GM10266 (cell line): ENCODE results near the gene DMRTC2.

ENCODE experiments used
- DNase-seq: peaks from one replicate; pipeline ENCODE4 v3.0.0; 2012; ENCODE audit errors: extremely low spot score
- CTCF ChIP-seq: IDR thresholded peaks from 2 replicates; pipeline ENCODE4 v1.5.1; 2012; ENCODE audit warnings: mild to moderate bottlenecking, low read depth; ENCODE audit not compliant: control insufficient read depth, insufficient read depth; ENCODE audit errors: missing control alignments

The DMRTC2 gene

DNA sequence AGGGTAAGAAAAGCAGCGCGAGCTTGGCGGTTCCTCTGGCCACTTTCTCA lies at the start of gene DMRTC2:
TSS of gene DMRTC2 (plus strand) at position 42 of the 50 bp plus-strand sequence. CDS start 2,387 bp downstream, outside the sequence.
- DNase-seq = no peak
- TF ChIP-seq CTCF = no peak

GRCh38 chr19:41796362-41796761 lies 48.5 kb upstream of the DMRTC2 start, which contains the start of gene CEACAM3:
CEACAM3 (plus strand) TSS chr19:41796587; CDS start chr19:41796678, 91 bp downstream.
- no peak for TF ChIP-seq CTCF
- DNase-seq = no peak

DNA sequence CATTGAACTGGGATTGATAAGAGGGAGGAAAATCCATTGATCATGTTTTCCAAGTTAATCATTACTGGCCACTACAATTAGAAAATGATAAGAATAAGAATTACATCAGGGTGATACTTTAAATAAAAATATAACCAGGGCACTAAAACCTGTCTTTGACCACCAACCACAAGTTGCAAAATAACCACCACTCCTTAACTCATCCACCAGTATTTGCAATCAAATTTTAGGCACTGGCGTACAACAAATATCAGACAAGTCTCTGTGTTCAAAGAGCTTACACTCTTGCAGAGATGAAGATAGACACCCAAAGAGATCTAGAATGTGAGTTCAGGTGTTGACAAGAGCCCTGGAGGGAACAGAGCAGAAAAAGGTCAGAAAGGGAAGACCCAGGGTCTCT lies 47.9 kb upstream of the DMRTC2 start:
- TF ChIP-seq CTCF = no peak
- no peak for DNase-seq

- no peak for TF ChIP-seq CTCF
- no peak for DNase-seq
Observed at GRCh38 chr19:41799444-41800000, 45.3 kb upstream of the DMRTC2 start.

DNA sequence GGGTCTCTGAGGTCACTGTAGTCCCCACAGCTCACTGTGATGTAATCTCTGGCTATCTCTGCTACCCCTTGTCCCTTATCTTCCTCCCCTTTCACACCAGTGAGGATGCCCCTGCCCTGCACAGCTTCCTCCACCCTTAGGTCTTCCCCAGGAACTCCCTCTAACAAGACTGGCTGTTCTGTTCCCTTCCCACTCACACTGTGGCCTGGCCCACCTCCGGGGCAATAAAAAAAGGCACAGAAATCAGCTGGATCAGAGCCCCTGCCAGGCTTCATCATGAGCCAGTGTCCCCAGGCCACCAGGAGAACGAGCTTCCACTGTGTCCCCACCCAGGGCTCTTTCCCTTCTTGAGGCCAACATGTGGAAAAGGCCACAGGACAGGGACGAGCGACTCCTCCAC lies 43.8 kb upstream of the DMRTC2 start:
- TF ChIP-seq CTCF = no peak
- DNase-seq = no peak

GRCh38 chr19:41801792-41802211 lies 43.0 kb upstream of the DMRTC2 start:
- no peak for TF ChIP-seq CTCF
- DNase-seq = no peak

DNA sequence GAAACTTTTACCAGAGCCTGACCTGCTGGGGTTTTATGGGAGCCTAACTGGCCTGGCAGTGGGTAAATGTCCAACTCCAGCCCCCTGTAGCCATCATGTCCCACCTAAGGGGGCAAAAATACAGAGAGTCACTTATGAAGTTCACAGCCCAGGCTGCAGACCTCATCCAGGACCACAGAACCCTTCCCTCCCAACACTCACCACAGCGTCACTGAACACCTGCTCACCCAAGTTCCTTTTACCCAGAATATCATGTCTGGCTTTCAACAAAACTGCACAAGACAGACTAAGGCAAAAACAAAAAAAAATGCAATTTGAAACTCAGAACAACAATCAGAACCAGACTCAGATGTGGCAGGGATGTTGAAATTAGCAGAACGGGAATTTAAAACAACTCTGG lies 42.1 kb upstream of the DMRTC2 start:
- TF ChIP-seq CTCF = no peak
- DNase-seq = no peak
